Measurements from ENCODE around the gene OSBPL9. TPM values are rescaled to one million over a fixed set of nuclear protein-coding genes. Genes with fewer than 3 reads are reported as not detected.

OSBPL9 gene
- total RNA-seq, 4 donors from 2014 or later: 56.9 to 110 (median 78.3) TPM

DNA sequence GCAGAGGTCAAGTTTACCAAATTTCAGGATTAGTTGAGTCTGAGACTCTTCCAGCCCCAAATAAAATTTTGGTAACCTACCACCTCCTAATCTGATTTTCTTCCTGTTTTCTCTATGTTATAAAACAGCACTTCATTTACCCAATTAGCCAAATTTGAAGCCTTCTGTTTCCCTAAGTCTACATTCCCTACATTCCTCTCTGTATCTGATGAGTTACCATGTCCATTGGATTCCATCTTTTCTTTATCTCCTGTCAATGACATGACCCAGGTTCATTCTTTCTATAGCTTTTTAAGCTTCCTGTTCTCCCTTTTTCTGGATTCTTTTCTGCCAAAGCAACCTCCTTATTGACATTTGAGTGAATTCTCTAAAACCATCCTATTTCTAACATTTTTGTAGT, 72.8 kb downstream of the OSBPL9 start:
- Histone ChIP-seq H3K9me3 (no peaks in the 10 kb centered on the region), H3K27ac (no peak overlapping the region), H3K4me1 (peaks cover 2 to 57% (median 21%) of the 10 kb centered on the region in 3 donors), H3K27me3 (no peaks in the 10 kb centered on the region), H3K4me3 (no peak overlapping the region), H3K36me3 (no peaks in the 10 kb centered on the region)
- ATAC-seq: no peak
- no peak for TF ChIP-seq POLR2AphosphoS5 (IDR thresholded peaks at IDR 0.05)
- TF ChIP-seq POLR2A (IDR thresholded peaks at IDR 0.05): no peak
- TF ChIP-seq, protein P1, sequence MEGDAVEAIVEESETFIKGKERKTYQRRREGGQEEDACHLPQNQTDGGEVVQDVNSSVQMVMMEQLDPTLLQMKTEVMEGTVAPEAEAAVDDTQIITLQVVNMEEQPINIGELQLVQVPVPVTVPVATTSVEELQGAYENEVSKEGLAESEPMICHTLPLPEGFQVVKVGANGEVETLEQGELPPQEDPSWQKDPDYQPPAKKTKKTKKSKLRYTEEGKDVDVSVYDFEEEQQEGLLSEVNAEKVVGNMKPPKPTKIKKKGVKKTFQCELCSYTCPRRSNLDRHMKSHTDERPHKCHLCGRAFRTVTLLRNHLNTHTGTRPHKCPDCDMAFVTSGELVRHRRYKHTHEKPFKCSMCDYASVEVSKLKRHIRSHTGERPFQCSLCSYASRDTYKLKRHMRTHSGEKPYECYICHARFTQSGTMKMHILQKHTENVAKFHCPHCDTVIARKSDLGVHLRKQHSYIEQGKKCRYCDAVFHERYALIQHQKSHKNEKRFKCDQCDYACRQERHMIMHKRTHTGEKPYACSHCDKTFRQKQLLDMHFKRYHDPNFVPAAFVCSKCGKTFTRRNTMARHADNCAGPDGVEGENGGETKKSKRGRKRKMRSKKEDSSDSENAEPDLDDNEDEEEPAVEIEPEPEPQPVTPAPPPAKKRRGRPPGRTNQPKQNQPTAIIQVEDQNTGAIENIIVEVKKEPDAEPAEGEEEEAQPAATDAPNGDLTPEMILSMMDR (IDR thresholded peaks at IDR 0.05): no peak
- no peak for TF ChIP-seq EP300 (IDR thresholded peaks at IDR 0.05)

DNA sequence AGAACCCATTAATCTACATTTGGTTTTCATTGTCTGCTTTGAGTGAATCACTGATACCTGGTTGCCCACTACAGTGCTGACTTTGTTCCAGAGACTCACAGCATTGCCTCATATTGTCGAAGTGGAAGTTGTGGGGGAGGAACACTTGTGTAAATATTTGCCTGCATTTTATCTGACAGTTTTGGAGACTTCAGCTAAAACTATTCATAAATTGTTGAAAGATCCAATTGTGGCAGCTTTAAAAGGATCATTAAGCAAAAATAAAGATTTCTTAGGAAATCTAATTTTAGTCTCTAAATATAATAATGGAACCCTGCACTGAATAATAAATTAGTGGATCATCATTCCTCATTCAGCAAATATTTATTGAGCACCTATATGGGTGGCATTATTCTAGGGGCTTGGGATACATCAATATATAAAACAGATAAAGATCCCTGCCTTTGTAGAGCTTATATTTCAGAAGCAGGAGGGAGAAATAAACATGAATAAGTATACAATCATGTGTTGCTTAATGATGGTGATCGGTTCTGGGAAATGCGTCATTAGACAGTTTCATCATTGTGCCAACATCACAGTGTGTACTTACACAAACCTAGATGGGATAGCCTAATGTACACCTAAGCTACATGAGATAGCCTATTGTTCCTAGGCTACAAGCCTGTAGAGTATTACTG, 73.5 kb downstream of the OSBPL9 start:
- Histone ChIP-seq H3K9me3 (no peaks in the 10 kb centered on the region), H3K4me3 (no peak overlapping the region), H3K4me1 (peaks cover 2 to 57% (median 21%) of the 10 kb centered on the region in 3 donors), H3K36me3 (no peaks in the 10 kb centered on the region), H3K27ac (no peak overlapping the region), H3K27me3 (no peaks in the 10 kb centered on the region)
- 51 to 56% methylated on average over 3 of the region's 3 CpGs for WGBS, 2 donors (ENCODE audit: low coverage in 1 of 2)
- ATAC-seq: no peak
- TF ChIP-seq EP300 (IDR thresholded peaks at IDR 0.05) (no peak), POLR2AphosphoS5 (IDR thresholded peaks at IDR 0.05) (no peak), POLR2A (IDR thresholded peaks at IDR 0.05) (no peak)
- TF ChIP-seq, protein P1 (IDR thresholded peaks at IDR 0.05): no peak

DNA sequence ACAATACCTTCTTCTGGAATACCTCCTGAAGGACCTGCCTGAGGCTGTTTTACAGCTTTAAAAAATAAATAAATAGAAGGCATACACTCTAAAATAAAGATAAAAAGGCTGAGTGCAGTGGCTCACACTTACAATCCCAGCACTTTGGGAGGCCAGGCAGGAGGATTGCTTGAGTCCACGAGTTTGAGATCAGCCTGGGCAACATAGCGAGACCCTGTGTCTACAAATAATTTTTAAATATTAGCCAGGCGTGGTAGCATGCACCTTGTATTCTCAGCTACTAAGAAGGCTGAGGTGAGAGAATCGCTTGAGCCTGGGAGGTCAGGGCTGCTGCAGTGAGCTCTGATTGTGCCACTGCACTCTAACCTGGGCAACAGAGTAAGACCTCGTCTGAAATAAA, 75.0 kb downstream of the OSBPL9 start:
- 77 to 83% methylated on average over 5 of the region's 5 CpGs for WGBS, 2 donors (ENCODE audit: low coverage in 1 of 2)
- Histone ChIP-seq H3K27ac (no peak overlapping the region), H3K4me3 (no peak overlapping the region), H3K36me3 (no peaks in the 10 kb centered on the region), H3K9me3 (no peaks in the 10 kb centered on the region), H3K4me1 (peaks cover 2 to 52% (median 21%) of the 10 kb centered on the region in 3 donors), H3K27me3 (no peaks in the 10 kb centered on the region)
- TF ChIP-seq POLR2A (IDR thresholded peaks at IDR 0.05) (no peak), EP300 (IDR thresholded peaks at IDR 0.05) (no peak), POLR2AphosphoS5 (IDR thresholded peaks at IDR 0.05) (no peak)
- TF ChIP-seq, protein P1 (IDR thresholded peaks at IDR 0.05): no peak
- ATAC-seq: no peak

DNA sequence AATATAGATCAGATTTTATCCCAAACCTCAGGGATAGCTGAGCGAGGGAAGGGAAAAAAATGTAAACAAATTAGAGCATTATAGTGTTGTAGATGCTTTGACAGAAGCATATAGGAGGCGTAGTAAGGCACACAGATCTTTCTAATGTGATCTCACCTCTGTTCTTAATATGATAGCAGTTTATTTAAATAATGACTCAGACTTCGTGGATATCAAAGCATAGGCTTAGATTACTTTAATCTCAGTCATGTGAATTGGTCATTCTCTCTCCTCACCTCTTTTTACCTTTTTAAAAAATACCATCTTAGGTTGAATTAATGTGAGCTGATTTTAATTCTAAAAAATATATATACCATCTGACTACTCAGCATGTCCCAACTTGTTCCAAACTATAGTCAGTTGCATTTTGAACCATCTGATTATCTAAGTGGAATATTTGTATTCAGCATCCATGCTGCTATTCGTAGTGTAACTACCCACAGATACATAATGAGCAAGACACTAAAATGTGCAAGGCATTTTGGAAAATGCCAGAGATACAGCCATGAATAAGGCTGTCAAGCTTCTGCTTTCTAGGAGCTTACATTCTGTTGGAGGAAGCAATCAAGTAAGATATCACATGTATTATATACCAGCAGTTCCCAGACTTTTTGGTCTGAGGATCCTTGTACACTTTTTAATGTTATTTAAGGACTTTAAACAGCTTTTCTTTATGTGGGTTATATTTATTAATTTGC, 76.7 kb downstream of the OSBPL9 start:
- 49 to 69% methylated on average over 3 to 4 of the region's 4 CpGs for WGBS, 2 donors (ENCODE audit: low coverage in 1 of 2)
- Histone ChIP-seq H3K27me3 (no peaks in the 10 kb centered on the region), H3K9me3 (no peaks in the 10 kb centered on the region), H3K27ac (no peak overlapping the region), H3K4me3 (no peak overlapping the region), H3K36me3 (no peaks in the 10 kb centered on the region), H3K4me1 (peaks cover 2 to 48% (median 21%) of the 10 kb centered on the region in 3 donors)
- no peak for TF ChIP-seq EP300 (IDR thresholded peaks at IDR 0.05)
- TF ChIP-seq, protein P1 (IDR thresholded peaks at IDR 0.05): no peak
- TF ChIP-seq POLR2A (IDR thresholded peaks at IDR 0.05): no peak
- no peak for TF ChIP-seq POLR2AphosphoS5 (IDR thresholded peaks at IDR 0.05)
- ATAC-seq: no peak

DNA sequence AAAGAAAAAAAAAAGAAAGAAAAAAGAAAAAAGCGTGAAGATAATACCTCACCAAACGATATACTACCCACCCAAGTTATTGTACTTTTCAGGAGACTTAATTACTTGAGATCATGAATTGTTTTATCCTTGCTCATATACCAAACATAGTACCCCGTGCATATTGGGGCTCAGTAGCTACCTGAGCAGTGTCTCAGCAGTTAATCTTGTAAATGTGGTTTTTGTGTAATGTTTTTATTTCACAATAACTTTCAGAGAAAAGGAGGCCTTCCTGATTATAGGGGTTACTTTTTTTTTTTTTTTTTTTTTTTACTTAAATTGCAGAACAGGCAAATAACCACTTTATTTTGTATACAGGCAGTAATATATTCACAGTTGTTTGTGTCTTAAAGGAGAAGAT, 80.3 kb downstream of the OSBPL9 start:
- WGBS, 2 donors (ENCODE audit: low coverage in 1 of 2): 88 to 100% methylated on average over 1 to 3 of the region's 3 CpGs
- TF ChIP-seq POLR2AphosphoS5 (IDR thresholded peaks at IDR 0.05): no peak
- TF ChIP-seq POLR2A (IDR thresholded peaks at IDR 0.05): no peak
- TF ChIP-seq EP300 (IDR thresholded peaks at IDR 0.05): no peak
- TF ChIP-seq, protein P1 (IDR thresholded peaks at IDR 0.05): no peak
- no peak overlapping the region for H3K4me3 ChIP-seq
- H3K27ac ChIP-seq: no peak overlapping the region
- H3K36me3 ChIP-seq: no peaks in the 10 kb centered on the region
- H3K9me3 ChIP-seq: no peaks in the 10 kb centered on the region
- peaks cover 2 to 19% (median 9%) of the 10 kb centered on the region in 3 donors for H3K4me1 ChIP-seq
- H3K27me3 ChIP-seq: no peaks in the 10 kb centered on the region
- ATAC-seq: no peak
